Natural killer cell treated with Interleukin-12 subunit alpha and Interleukin-12 subunit beta and Interleukin-15 and Interleukin-18, amount 100 ng/mL, for 72 hours (primary cell): ENCODE data around the gene CAPN5. TPM values are rescaled to one million over a fixed set of nuclear protein-coding genes. Genes with fewer than 3 reads are reported as not detected.

ENCODE experiments used
- ATAC-seq, 2 donors: fragments of 150-1000 bp; cut with Tn5 transposase in 1 of 2; sonication (Bioruptor Pico), chemical (Tn5 transposase) in 1 of 2; 2 replicates each; pipeline ENCODE4 v1.10.0; 2021
- DNase-seq: peaks from one replicate; pipeline ENCODE4 v3.0.0; 2022; ENCODE audit warnings: low spot score
- H3K27ac Mint-ChIP-seq, 2 donors: 1 replicate in 1 of 2; 2 replicates in 1 of 2; pipeline ENCODE4 v1.8.0; 2022; ENCODE audit warnings: mixed read lengths in 2 of 2, mild to moderate bottlenecking in 1 of 2, moderate library complexity in 1 of 2
- H3K27me3 Mint-ChIP-seq, 2 donors: 1 replicate in 1 of 2; 2 replicates in 1 of 2; pipeline ENCODE4 v1.8.0; 2022; ENCODE audit warnings: mixed read lengths in 2 of 2
- H3K36me3 Mint-ChIP-seq: one replicate; pipeline ENCODE4 v1.8.0; 2022; ENCODE audit warnings: mixed read lengths
- H3K4me1 Mint-ChIP-seq, 2 donors: 1 replicate in 1 of 2; 2 replicates in 1 of 2; pipeline ENCODE4 v1.8.0; 2022; ENCODE audit warnings: low read depth in 2 of 2, mixed read lengths in 2 of 2, mild to moderate bottlenecking in 1 of 2
- H3K4me3 Mint-ChIP-seq: one replicate; pipeline ENCODE4 v1.8.0; 2022; ENCODE audit warnings: mixed read lengths
- H3K9me3 Mint-ChIP-seq: 2 replicates; pipeline ENCODE4 v1.8.0; 2022; ENCODE audit warnings: mixed read lengths
- total RNA-seq, 2 donors: library from RNA; stranded (reverse); gene quantifications; one replicate each; pipeline ENCODE4 v1.2.3, GENCODE V29; 2022

CAPN5 gene
- total RNA-seq, 2 donors from 2014 or later, result 2.5 to 2.7 TPM

- no peak for ATAC-seq
- H3K4me3 Mint-ChIP-seq, result no peak overlapping the region
These were observed 44.5 kb downstream of the CAPN5 start for GRCh38 chr11:77111277-77111676.

GRCh38 chr11:77111946-77112345 is 45.2 kb downstream of the CAPN5 start:
- Mint-ChIP-seq H3K36me3 (no peaks in the 10 kb centered on the region), H3K9me3 (no peaks in the 10 kb centered on the region), H3K27me3 (no peaks in the 10 kb centered on the region), H3K4me3 (no peak overlapping the region), H3K27ac (no peak overlapping the region), H3K4me1 (peaks cover 0 to 5% of the 10 kb centered on the region in 2 donors)
- ATAC-seq (no peak), DNase-seq (no peak)

More at GRCh38 chr11:77111277-77111676, 44.5 kb downstream of the CAPN5 start:
- DNase-seq, result no peak
- no peaks in the 10 kb centered on the region for H3K9me3 Mint-ChIP-seq
- H3K4me1 Mint-ChIP-seq, result peaks cover 0 to 5% of the 10 kb centered on the region in 2 donors
- H3K36me3 Mint-ChIP-seq, result no peaks in the 10 kb centered on the region
- no peak overlapping the region for H3K27ac Mint-ChIP-seq
- H3K27me3 Mint-ChIP-seq, result no peaks in the 10 kb centered on the region

- DNase-seq (no peak), ATAC-seq (no peak)
- Mint-ChIP-seq H3K4me1 (peaks cover 0 to 5% of the 10 kb centered on the region in 2 donors), H3K27me3 (no peaks in the 10 kb centered on the region), H3K4me3 (no peak overlapping the region), H3K36me3 (no peaks in the 10 kb centered on the region), H3K9me3 (no peaks in the 10 kb centered on the region), H3K27ac (no peak overlapping the region)
These were observed 46.0 kb downstream of the CAPN5 start for GRCh38 chr11:77112641-77113381.

GRCh38 chr11:77113382-77114088 is 46.8 kb downstream of the CAPN5 start:
- ATAC-seq, result no peak
- no peaks in the 10 kb centered on the region for H3K36me3 Mint-ChIP-seq
- H3K27ac Mint-ChIP-seq, result no peak overlapping the region
- peaks cover 0 to 5% of the 10 kb centered on the region in 2 donors for H3K4me1 Mint-ChIP-seq
- no peak for DNase-seq
- no peaks in the 10 kb centered on the region for H3K27me3 Mint-ChIP-seq
- H3K4me3 Mint-ChIP-seq, result no peak overlapping the region
- H3K9me3 Mint-ChIP-seq, result no peaks in the 10 kb centered on the region

- H3K9me3 Mint-ChIP-seq, result no peaks in the 10 kb centered on the region
- no peak for ATAC-seq
- H3K4me1 Mint-ChIP-seq, result peaks cover 0 to 5% of the 10 kb centered on the region in 2 donors
These were observed 47.3 kb downstream of the CAPN5 start for GRCh38 chr11:77114089-77114463.

GRCh38 chr11:77115181-77115611 is 48.4 kb downstream of the CAPN5 start:
- Mint-ChIP-seq H3K9me3 (no peaks in the 10 kb centered on the region), H3K4me1 (peaks cover 0 to 5% of the 10 kb centered on the region in 2 donors), H3K27me3 (no peaks in the 10 kb centered on the region), H3K36me3 (no peaks in the 10 kb centered on the region), H3K4me3 (no peak overlapping the region), H3K27ac (no peak overlapping the region)
- ATAC-seq, result no peak
- no peak for DNase-seq

More at GRCh38 chr11:77114089-77114463, 47.3 kb downstream of the CAPN5 start:
- Mint-ChIP-seq H3K4me3 (no peak overlapping the region), H3K27me3 (no peaks in the 10 kb centered on the region), H3K36me3 (no peaks in the 10 kb centered on the region), H3K27ac (no peak overlapping the region)
- DNase-seq, result no peak

- DNase-seq (no peak), ATAC-seq (no peak)
- no peaks in the 10 kb centered on the region for H3K9me3 Mint-ChIP-seq
- peaks cover 0 to 8% of the 10 kb centered on the region in 2 donors for H3K4me1 Mint-ChIP-seq
- no peak overlapping the region for H3K27ac Mint-ChIP-seq
- no peaks in the 10 kb centered on the region for H3K27me3 Mint-ChIP-seq
- H3K4me3 Mint-ChIP-seq, result no peak overlapping the region
- no peaks in the 10 kb centered on the region for H3K36me3 Mint-ChIP-seq
These were observed 49.2 kb downstream of the CAPN5 start for GRCh38 chr11:77115956-77116355.

GRCh38 chr11:77117492-77117891 is 50.7 kb downstream of the CAPN5 start:
- ATAC-seq (no peak), DNase-seq (no peak)
- no peaks in the 10 kb centered on the region for H3K36me3 Mint-ChIP-seq
- H3K4me3 Mint-ChIP-seq, result no peak overlapping the region
- no peaks in the 10 kb centered on the region for H3K9me3 Mint-ChIP-seq
- peaks cover 0 to 8% of the 10 kb centered on the region in 2 donors for H3K4me1 Mint-ChIP-seq
- H3K27me3 Mint-ChIP-seq, result no peaks in the 10 kb centered on the region
- no peak overlapping the region for H3K27ac Mint-ChIP-seq

- Mint-ChIP-seq H3K27me3 (no peaks in the 10 kb centered on the region), H3K4me1 (peaks cover 0 to 8% of the 10 kb centered on the region in 2 donors), H3K36me3 (no peaks in the 10 kb centered on the region), H3K27ac (no peak overlapping the region), H3K9me3 (no peaks in the 10 kb centered on the region), H3K4me3 (no peak overlapping the region)
- ATAC-seq, result no peak
- no peak for DNase-seq
These were observed 51.3 kb downstream of the CAPN5 start for GRCh38 chr11:77118086-77118485.

GRCh38 chr11:77118971-77119370 is 52.2 kb downstream of the CAPN5 start:
- no peaks in the 10 kb centered on the region for H3K9me3 Mint-ChIP-seq
- ATAC-seq (no peak), DNase-seq (no peak)
- H3K27me3 Mint-ChIP-seq, result no peaks in the 10 kb centered on the region
- no peak overlapping the region for H3K27ac Mint-ChIP-seq
- H3K36me3 Mint-ChIP-seq, result no peaks in the 10 kb centered on the region
- no peak overlapping the region for H3K4me3 Mint-ChIP-seq
- peaks cover 0 to 5% of the 10 kb centered on the region in 2 donors for H3K4me1 Mint-ChIP-seq

- Mint-ChIP-seq H3K36me3 (no peaks in the 10 kb centered on the region), H3K4me1 (peaks cover 0 to 5% of the 10 kb centered on the region in 2 donors), H3K27me3 (no peaks in the 10 kb centered on the region), H3K9me3 (no peaks in the 10 kb centered on the region), H3K27ac (no peak overlapping the region), H3K4me3 (no peak overlapping the region)
- no peak for DNase-seq
- ATAC-seq, result no peak
These were observed 52.8 kb downstream of the CAPN5 start for GRCh38 chr11:77119531-77119936.

- no peaks in the 10 kb centered on the region for H3K36me3 Mint-ChIP-seq
- no peaks in the 10 kb centered on the region for H3K27me3 Mint-ChIP-seq
- H3K4me1 Mint-ChIP-seq, result peaks cover 0 to 5% of the 10 kb centered on the region in 2 donors
- no peak overlapping the region for H3K27ac Mint-ChIP-seq
- DNase-seq (no peak), ATAC-seq (no peak)
- no peak overlapping the region for H3K4me3 Mint-ChIP-seq
- H3K9me3 Mint-ChIP-seq, result no peaks in the 10 kb centered on the region
These were observed 53.8 kb downstream of the CAPN5 start for GRCh38 chr11:77120571-77120970.

- Mint-ChIP-seq H3K4me1 (peaks cover 0 to 5% of the 10 kb centered on the region in 2 donors), H3K4me3 (no peak overlapping the region), H3K27me3 (peaks cover 0 to under 1% of the 10 kb centered on the region in 2 donors), H3K36me3 (no peaks in the 10 kb centered on the region), H3K9me3 (no peaks in the 10 kb centered on the region), H3K27ac (no peak overlapping the region)
- DNase-seq, result no peak
- ATAC-seq, result no peak
These were observed 54.4 kb downstream of the CAPN5 start for GRCh38 chr11:77121096-77121640.
